BLaER1 treated with 17β-estradiol and CSF1 and Interleukin-3, amounts not matched to agents 10 nM and 100 nM (cell line): Measurements from ENCODE around the gene SLC25A12.
"Not testable (repeated sequence)": the region's sequence is repeated elsewhere in the genome, so short reads cannot be mapped to it uniquely, and the experiment has no call there.

ENCODE experiments used
- H3K27ac ChIP-seq, 11 experiments: shearing (Covaris generic); formaldehyde crosslinking; 2 replicates each; pipeline ENCODE4 v1.8.1; 2022
- H3K27me3 ChIP-seq, 11 experiments: shearing (Covaris generic); formaldehyde crosslinking; 2 replicates each; pipeline ENCODE4 v1.8.1; 2022
- H3K36me3 ChIP-seq, 11 experiments: shearing (Covaris generic); formaldehyde crosslinking; 2 replicates each; pipeline ENCODE4 v1.8.1; 2022
- H3K4me1 ChIP-seq, 10 experiments: shearing (Covaris generic); formaldehyde crosslinking; 2 replicates each; pipeline ENCODE4 v1.8.1; 2022
- H3K4me2 ChIP-seq, 11 experiments: shearing (Covaris generic); formaldehyde crosslinking; 2 replicates each; pipeline ENCODE4 v1.8.1; 2022
- H3K4me3 ChIP-seq, 10 experiments: shearing (Covaris generic); formaldehyde crosslinking; 2 replicates each; pipeline ENCODE4 v1.8.1; 2022
- H3K9ac ChIP-seq, 11 experiments: shearing (Covaris generic); formaldehyde crosslinking; 2 replicates each; pipeline ENCODE4 v1.8.1; 2022
- H3K9me3 ChIP-seq, 11 experiments: shearing (Covaris generic); formaldehyde crosslinking; replicated peaks in 1 of 11; 2 replicates each; pipeline ENCODE4 v1.8.1; 2022
- H4K20me1 ChIP-seq, 11 experiments: shearing (Covaris generic); formaldehyde crosslinking; 2 replicates each; pipeline ENCODE4 v1.8.1; 2022
- Cebpa-rat ChIP-seq, 11 experiments: shearing (Covaris generic); IDR thresholded peaks; 2 replicates each; pipeline ENCODE4 v1.8.1; 2022

The SLC25A12 gene

GRCh38 chr2:171792886-171793580 is 101.0 kb downstream of the SLC25A12 start:
- H4K20me1 ChIP-seq, result no peaks in the 10 kb centered on the region
- no peaks in the 10 kb centered on the region for H3K27me3 ChIP-seq
- peak overlapping the region in 3 of 11 experiments; percentile 49 to 71 (median 66); a peak in 2 of 22 replicates for H3K4me2 ChIP-seq
- peaks cover 0 to 31% (median 20%) of the 10 kb centered on the region in 11 experiments; a peak in 14 of 22 replicates for H3K36me3 ChIP-seq
- TF ChIP-seq Cebpa-rat (IDR thresholded peaks at IDR 0.05), result no peak
- peaks cover 12 to 38% (median 23%) of the 10 kb centered on the region in 10 experiments for H3K4me1 ChIP-seq
- H3K27ac ChIP-seq, result no peak overlapping the region
- H3K9ac ChIP-seq, result no peak overlapping the region
- no peak overlapping the region for H3K4me3 ChIP-seq
- no peaks in the 10 kb centered on the region for H3K9me3 ChIP-seq

- Histone ChIP-seq H3K9me3 (no peaks in the 10 kb centered on the region), H3K4me3 (no peak overlapping the region), H3K27me3 (no peaks in the 10 kb centered on the region), H3K4me1 (peaks cover 7 to 33% (median 22%) of the 10 kb centered on the region in 10 experiments; a peak in 17 of 20 replicates), H4K20me1 (no peaks in the 10 kb centered on the region), H3K36me3 (peaks cover 8 to 40% (median 27%) of the 10 kb centered on the region in 11 experiments; a peak in 20 of 22 replicates), H3K9ac (no peak overlapping the region), H3K4me2 (peak overlapping the region in 9 of 11 experiments; percentile 43 to 71 (median 66); a peak in 13 of 22 replicates), H3K27ac (peak overlapping the region in 2 of 11 experiments; percentile 22 to 25; a peak in 2 of 22 replicates)
- TF ChIP-seq Cebpa-rat (IDR thresholded peaks at IDR 0.05), result no peak
Observed at GRCh38 chr2:171792157-171792556, 101.9 kb downstream of the SLC25A12 start.

GRCh38 chr2:171791361-171791760 is 102.7 kb downstream of the SLC25A12 start:
- Histone ChIP-seq H3K4me2 (peak overlapping the region in 9 of 11 experiments; percentile 43 to 71 (median 66); a peak in 19 of 22 replicates), H3K4me1 (peaks cover 7 to 33% (median 22%) of the 10 kb centered on the region in 10 experiments; a peak in 17 of 20 replicates), H3K9ac (no peak overlapping the region; a peak in 1 of 22 replicates), H3K9me3 (no peaks in the 10 kb centered on the region), H3K4me3 (no peak overlapping the region), H3K36me3 (peaks cover 16 to 48% (median 35%) of the 10 kb centered on the region in 11 experiments; a peak in 20 of 22 replicates), H3K27me3 (no peaks in the 10 kb centered on the region), H4K20me1 (no peaks in the 10 kb centered on the region), H3K27ac (peak overlapping the region in 2 of 11 experiments; percentile 22 to 39; a peak in 3 of 22 replicates)
- TF ChIP-seq Cebpa-rat (IDR thresholded peaks at IDR 0.05), result no peak

GRCh38 chr2:171789956-171790355 is 104.1 kb downstream of the SLC25A12 start:
- H3K27me3 ChIP-seq, result no peaks in the 10 kb centered on the region

GRCh38 chr2:171788316-171788993 is 105.6 kb downstream of the SLC25A12 start:
- H3K27ac ChIP-seq, result no peak overlapping the region
- H4K20me1 ChIP-seq, result no peaks in the 10 kb centered on the region
- peaks cover 7 to 25% (median 21%) of the 10 kb centered on the region in 10 experiments; a peak in 17 of 20 replicates for H3K4me1 ChIP-seq
- H3K4me2 ChIP-seq, result no peak overlapping the region
- peaks cover 37 to 73% (median 63%) of the 10 kb centered on the region in 11 experiments for H3K36me3 ChIP-seq
- H3K27me3 ChIP-seq, result no peaks in the 10 kb centered on the region
- 0 out of 22 replicates have a peak, but pooled peaks cover 0 to 4% (median 0%) of the 10 kb centered on the region in 11 experiments for H3K9me3 ChIP-seq
- H3K4me3 ChIP-seq, result no peak overlapping the region
- H3K9ac ChIP-seq, result no peak overlapping the region
- TF ChIP-seq Cebpa-rat (IDR thresholded peaks at IDR 0.05), result no peak

More at GRCh38 chr2:171789956-171790355, 104.1 kb downstream of the SLC25A12 start:
- Histone ChIP-seq H3K4me1 (peaks cover 7 to 33% (median 22%) of the 10 kb centered on the region in 10 experiments; a peak in 17 of 20 replicates), H3K4me2 (no peak overlapping the region), H3K27ac (peak overlapping the region in 2 of 11 experiments; percentile 11 to 39; a peak in 1 of 22 replicates), H4K20me1 (no peaks in the 10 kb centered on the region), H3K4me3 (no peak overlapping the region), H3K9me3 (no peaks in the 10 kb centered on the region), H3K36me3 (peaks cover 26 to 61% (median 49%) of the 10 kb centered on the region in 11 experiments), H3K9ac (no peak overlapping the region)
- TF ChIP-seq Cebpa-rat (IDR thresholded peaks at IDR 0.05), result no peak

- TF ChIP-seq Cebpa-rat (IDR thresholded peaks at IDR 0.05), result no peak
- Histone ChIP-seq H3K27me3 (no peaks in the 10 kb centered on the region), H3K4me3 (no peak overlapping the region), H3K9ac (no peak overlapping the region), H3K27ac (no peak overlapping the region), H3K4me1 (peaks cover 7 to 21% (median 20%) of the 10 kb centered on the region in 10 experiments; a peak in 17 of 20 replicates), H4K20me1 (no peaks in the 10 kb centered on the region), H3K9me3 (peaks cover 0 to 6% (median 0%) of the 10 kb centered on the region in 11 experiments; a peak in 1 of 22 replicates), H3K4me2 (no peak overlapping the region), H3K36me3 (peaks cover 44 to 77% (median 66%) of the 10 kb centered on the region in 11 experiments)
Observed at GRCh38 chr2:171787333-171788072, 106.5 kb downstream of the SLC25A12 start.

GRCh38 chr2:171785450-171785849 is 108.6 kb downstream of the SLC25A12 start:
- Histone ChIP-seq H3K9ac (no peak overlapping the region), H3K36me3 (peaks cover 44 to 81% (median 63%) of the 10 kb centered on the region in 11 experiments), H4K20me1 (no peaks in the 10 kb centered on the region), H3K4me1 (peaks cover 0 to 4% (median 0%) of the 10 kb centered on the region in 10 experiments; a peak in 4 of 20 replicates), H3K4me3 (no peak overlapping the region), H3K27me3 (no peaks in the 10 kb centered on the region), H3K4me2 (no peak overlapping the region), H3K9me3 (peaks cover 0 to 11% (median 0%) of the 10 kb centered on the region in 11 experiments; a peak in 2 of 22 replicates), H3K27ac (no peak overlapping the region)
- no peak for TF ChIP-seq Cebpa-rat (IDR thresholded peaks at IDR 0.05)

- no peaks in the 10 kb centered on the region for H4K20me1 ChIP-seq
- no peaks in the 10 kb centered on the region for H3K27me3 ChIP-seq
- no peak overlapping the region for H3K4me3 ChIP-seq
- no peak overlapping the region for H3K27ac ChIP-seq
- H3K4me2 ChIP-seq, result no peak overlapping the region
- H3K9me3 ChIP-seq, result peaks cover 35 to 50% (median 43%) of the 10 kb centered on the region in 11 experiments
- no peak for TF ChIP-seq Cebpa-rat (IDR thresholded peaks at IDR 0.05)
- H3K4me1 ChIP-seq, result no peaks in the 10 kb centered on the region
- no peak overlapping the region for H3K9ac ChIP-seq
- H3K36me3 ChIP-seq, result peaks cover 6 to 40% (median 15%) of the 10 kb centered on the region in 11 experiments; a peak in 20 of 22 replicates
Observed at GRCh38 chr2:171778515-171778914, 115.5 kb downstream of the SLC25A12 start.

GRCh38 chr2:171774581-171774980 is 119.5 kb downstream of the SLC25A12 start:
- H4K20me1 ChIP-seq, H3K4me2 ChIP-seq, H3K4me3 ChIP-seq, H3K4me1 ChIP-seq, H3K27me3 ChIP-seq, H3K27ac ChIP-seq, H3K9ac ChIP-seq: not testable (repeated sequence)
- Histone ChIP-seq H3K9me3 (peaks cover 53 to 72% (median 62%) of the 10 kb centered on the region in 11 experiments), H3K36me3 (peaks cover 0 to 23% (median 6%) of the 10 kb centered on the region in 11 experiments; a peak in 10 of 22 replicates)
